Mesodermal cell (in vitro differentiated cells): ENCODE results near the gene GSTT2.

Experiments
- H3K27ac ChIP-seq: 2 replicates; pipeline ENCODE4 v1.7.0; 2013; ENCODE audit warnings: mild to moderate bottlenecking, low read depth, low read length, moderate library complexity; ENCODE audit not compliant: severe bottlenecking
- H3K36me3 ChIP-seq: 2 replicates; pipeline ENCODE4 v1.7.1; 2013; ENCODE audit warnings: mild to moderate bottlenecking, low read length, moderate library complexity; ENCODE audit not compliant: control insufficient read depth, insufficient read depth
- H3K4me1 ChIP-seq: one replicate; pipeline ENCODE4 v1.7.1; 2013; ENCODE audit warnings: mild to moderate bottlenecking, low read length; ENCODE audit not compliant: insufficient read depth, control insufficient read depth, poor library complexity, severe bottlenecking
- H3K4me3 ChIP-seq: 2 replicates; pipeline ENCODE4 v1.7.0; 2013; ENCODE audit warnings: low read length, control low read depth, mild to moderate bottlenecking; ENCODE audit not compliant: insufficient read depth, poor library complexity, severe bottlenecking; ENCODE audit errors: extremely low read depth
- H3K9me3 ChIP-seq: 2 replicates; pipeline ENCODE4 v1.7.1; 2013; ENCODE audit warnings: mild to moderate bottlenecking, low read length, moderate library complexity; ENCODE audit not compliant: control insufficient read depth
- WGBS, 2 experiments: methylation state at CpG; one replicate each; pipeline ENCODE4 v1.1.5; 2013; ENCODE audit warnings: missing lambda C conversion rate in 2 of 2; ENCODE audit not compliant: insufficient coverage in 2 of 2; 5-methylcytosine and 5-hydroxymethylcytosine counted together

Gene GSTT2

DNA sequence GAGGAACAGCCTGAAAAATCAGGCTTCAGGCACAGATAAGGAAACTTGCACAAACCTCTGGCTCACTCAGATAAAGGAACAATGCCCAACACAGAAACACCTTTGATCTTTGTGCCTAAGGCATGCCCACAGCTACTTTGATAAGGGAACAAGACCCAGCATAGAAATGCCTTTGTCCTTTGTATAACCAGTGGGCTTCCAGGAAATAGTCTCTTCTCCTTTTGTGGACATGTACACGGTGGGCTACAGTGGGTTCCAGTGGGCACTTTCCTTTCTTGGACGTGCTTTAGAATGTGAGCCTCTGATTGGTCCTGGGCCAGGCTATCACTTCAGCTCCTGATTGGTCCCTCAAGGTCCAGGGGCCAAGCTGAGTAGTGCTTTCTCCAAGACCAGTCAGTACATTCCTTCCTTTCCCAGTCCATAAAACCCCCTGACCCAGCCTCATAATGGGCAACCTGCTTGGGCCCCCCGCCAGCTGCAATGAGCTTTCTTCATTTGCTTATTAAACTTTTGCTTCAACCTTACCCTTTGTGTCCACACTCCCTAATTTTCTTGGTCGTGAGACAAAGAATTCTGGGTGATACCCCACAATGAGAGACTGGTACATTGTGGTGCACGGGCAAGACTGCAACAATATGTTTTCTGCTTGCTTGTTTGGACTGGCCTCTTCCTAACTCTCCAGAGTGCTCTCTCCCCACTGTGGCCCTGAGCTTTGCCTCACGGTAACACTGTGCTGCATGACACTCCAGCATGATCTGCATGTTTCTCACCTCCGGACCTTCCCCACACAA lies 29.5 kb downstream of the GSTT2 start:
- H3K4me3 ChIP-seq = no peak overlapping the region
- H3K4me1 ChIP-seq = no peaks in the 10 kb centered on the region
- H3K36me3 ChIP-seq = no peaks in the 10 kb centered on the region
- peaks cover 4% of the 10 kb centered on the region for H3K9me3 ChIP-seq
- WGBS, 2 experiments = 90 to 96% methylated on average over 6 to 7 of the region's 7 CpGs
- no peak overlapping the region for H3K27ac ChIP-seq

DNA sequence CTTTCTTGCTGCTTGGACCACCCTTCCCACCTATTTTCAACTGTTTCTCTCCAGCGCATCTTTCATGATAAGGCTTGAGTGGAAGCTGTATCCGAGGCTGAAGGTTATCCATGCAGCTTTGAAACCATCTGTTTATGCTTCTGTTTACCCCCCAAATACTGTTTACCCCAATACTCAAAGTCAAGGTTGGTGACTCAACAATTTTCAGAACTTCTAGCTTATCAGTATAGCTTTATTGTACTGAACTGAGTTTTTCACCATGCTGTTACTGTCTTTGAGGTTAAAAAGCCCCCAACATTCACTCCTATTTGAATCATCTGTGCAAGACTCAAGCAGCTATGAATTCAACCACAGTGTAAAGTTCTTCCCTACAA lies 30.1 kb downstream of the GSTT2 start:
- Histone ChIP-seq H3K27ac (no peak overlapping the region), H3K36me3 (no peaks in the 10 kb centered on the region), H3K4me3 (no peak overlapping the region), H3K4me1 (no peaks in the 10 kb centered on the region), H3K9me3 (peaks cover 4% of the 10 kb centered on the region)
- 93 to 95% methylated on average over 2 of the region's 2 CpGs for WGBS, 2 experiments

DNA sequence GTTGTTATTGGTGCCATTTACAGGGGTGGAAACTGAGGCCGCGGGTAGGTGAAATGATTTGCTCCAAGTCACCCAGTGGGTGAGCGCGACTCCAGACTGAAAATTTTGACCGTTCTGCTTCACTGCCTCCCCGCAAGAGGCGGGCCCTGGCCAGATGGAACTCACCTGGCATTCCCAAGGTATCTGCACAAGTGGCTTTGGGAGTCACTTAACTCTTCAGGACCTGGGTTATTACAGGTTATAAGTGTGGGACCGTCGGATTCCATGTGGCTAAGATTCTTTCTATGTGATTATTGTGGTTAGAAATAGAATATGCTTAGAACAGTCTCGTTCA lies 31.8 kb downstream of the GSTT2 start:
- Histone ChIP-seq H3K36me3 (peaks cover 3% of the 10 kb centered on the region), H3K4me3 (peak overlapping the region; percentile 86), H3K27ac (peak overlapping the region; percentile 71), H3K4me1 (no peaks in the 10 kb centered on the region), H3K9me3 (peaks cover 4% of the 10 kb centered on the region)
- WGBS, 2 experiments = 0 to 2% methylated on average over 9 to 10 of the region's 10 CpGs

DNA sequence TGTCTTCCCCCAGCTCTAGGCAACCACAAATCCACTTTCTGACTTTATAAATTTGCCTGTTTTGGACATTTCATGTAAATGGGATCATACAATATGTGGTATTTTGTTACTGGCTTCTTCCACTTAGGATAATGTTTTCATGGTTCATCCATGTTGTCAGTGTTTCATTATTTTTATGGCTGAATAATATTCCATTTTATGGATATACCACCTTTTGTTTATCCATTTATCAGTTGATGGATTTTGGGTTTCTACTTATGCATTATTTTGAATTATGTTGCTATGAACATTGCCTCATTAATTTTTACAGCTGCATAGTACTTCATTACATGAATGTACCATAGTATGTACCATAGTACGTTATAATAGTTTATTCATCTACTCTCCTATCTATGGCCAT lies 36.2 kb downstream of the GSTT2 start:
- no peaks in the 10 kb centered on the region for H3K4me1 ChIP-seq
- peaks cover 3% of the 10 kb centered on the region for H3K36me3 ChIP-seq
- no peak overlapping the region for H3K4me3 ChIP-seq
- H3K9me3 ChIP-seq = no peaks in the 10 kb centered on the region
- WGBS, 2 experiments = no CpG with 5 or more reads among the region's 1 CpG
- no peak overlapping the region for H3K27ac ChIP-seq

DNA sequence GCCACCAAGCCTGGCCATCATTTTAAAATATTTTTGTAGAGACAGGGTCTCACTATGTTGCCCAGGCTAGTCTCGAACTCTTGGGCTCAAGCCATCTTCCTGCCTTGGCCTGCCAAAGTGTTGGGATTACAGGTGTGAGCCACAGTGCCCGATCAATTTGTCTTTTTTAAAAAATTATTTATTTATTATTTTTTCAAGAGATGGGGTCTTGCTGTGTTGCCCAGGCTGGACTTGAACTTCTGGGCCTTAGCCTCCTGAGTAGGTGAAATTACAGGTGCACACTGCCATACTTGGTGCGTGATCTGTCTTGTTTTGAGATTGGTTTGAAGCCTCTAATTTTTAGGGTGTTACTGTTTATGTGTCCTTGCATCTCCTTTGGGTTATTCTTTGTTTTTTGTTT lies 41.4 kb downstream of the GSTT2 start:
- Histone ChIP-seq H3K9me3 (no peaks in the 10 kb centered on the region), H3K36me3 (peaks cover 9% of the 10 kb centered on the region), H3K4me1 (no peaks in the 10 kb centered on the region), H3K4me3 (no peak overlapping the region), H3K27ac (no peak overlapping the region)
- WGBS, 2 experiments = 100% methylated on average over 1 to 2 of the region's 3 CpGs

DNA sequence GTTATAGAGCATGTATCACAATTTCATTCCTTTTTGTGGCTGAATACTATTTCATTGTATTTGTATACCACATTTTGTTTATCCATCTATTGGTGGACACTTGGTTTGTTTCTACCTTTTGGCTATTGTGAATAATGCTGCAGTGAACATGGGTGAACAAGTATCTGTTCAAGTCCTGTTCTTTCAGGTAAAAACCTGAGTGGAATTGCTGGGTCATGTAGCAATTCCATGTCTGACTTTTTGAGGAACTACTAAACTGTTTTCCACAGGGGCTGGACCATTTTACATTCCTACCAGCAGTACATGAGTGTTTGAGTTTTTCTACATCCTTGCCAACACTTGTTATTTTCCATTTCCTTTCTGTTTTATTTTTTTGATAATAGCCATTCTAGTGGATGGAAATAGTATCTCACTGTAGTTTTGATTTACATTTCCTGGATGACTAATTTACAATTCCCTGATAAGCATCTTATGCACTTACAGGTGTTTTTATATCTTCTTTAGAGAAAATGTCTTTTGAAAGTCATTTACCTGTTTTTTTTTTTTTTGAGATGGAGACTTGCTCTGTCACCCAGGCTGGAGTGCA lies 43.4 kb downstream of the GSTT2 start:
- Histone ChIP-seq H3K4me3 (no peak overlapping the region), H3K9me3 (no peaks in the 10 kb centered on the region), H3K4me1 (no peaks in the 10 kb centered on the region), H3K36me3 (peaks cover 6% of the 10 kb centered on the region), H3K27ac (no peak overlapping the region)

DNA sequence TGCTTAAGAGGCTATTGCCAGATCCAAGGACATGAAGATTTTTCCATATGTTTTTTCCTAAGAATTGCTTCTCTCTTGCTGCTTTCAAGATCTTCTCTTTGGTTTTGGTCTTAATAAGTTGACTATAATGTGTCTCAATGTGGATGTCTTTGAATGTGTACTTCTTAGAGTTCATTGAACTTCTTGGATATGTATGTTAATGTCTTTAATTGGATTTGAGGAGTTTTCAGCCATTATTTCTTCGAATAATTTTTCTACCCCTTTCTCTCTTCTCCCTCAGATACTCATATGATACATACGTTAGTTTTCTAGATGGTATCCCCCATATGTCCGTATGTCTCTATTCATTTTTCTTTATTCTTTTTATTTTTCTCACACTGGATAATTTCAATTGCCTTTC lies 44.4 kb downstream of the GSTT2 start:
- Histone ChIP-seq H3K27ac (no peak overlapping the region), H3K36me3 (peaks cover 6% of the 10 kb centered on the region), H3K4me3 (no peak overlapping the region), H3K9me3 (no peaks in the 10 kb centered on the region), H3K4me1 (no peaks in the 10 kb centered on the region)
- WGBS, 2 experiments = 93 to 100% methylated on average over 2 to 3 of the region's 3 CpGs

DNA sequence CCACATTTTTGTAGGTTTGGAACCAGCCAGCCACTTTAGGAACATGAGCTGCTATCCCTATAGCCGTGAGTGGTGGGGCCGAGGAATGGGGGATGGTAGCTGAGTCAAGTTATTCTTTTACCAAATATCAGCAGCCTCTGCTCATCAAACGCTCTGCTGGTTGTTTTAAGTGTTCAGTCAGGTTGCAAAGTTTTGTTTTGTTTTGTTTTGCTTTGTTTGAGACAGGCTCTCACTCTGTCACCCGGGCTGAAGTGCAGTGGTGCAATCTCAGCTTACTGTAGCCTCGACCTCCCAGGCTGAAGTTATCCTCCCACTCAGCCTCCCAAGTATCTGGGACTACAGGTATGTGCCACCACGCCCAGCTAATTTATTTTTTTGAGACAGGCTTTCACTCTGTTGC lies 45.5 kb downstream of the GSTT2 start:
- Histone ChIP-seq H3K4me3 (no peak overlapping the region), H3K36me3 (peaks cover 6% of the 10 kb centered on the region), H3K4me1 (no peaks in the 10 kb centered on the region), H3K27ac (no peak overlapping the region), H3K9me3 (no peaks in the 10 kb centered on the region)
- 88 to 93% methylated on average over 3 to 4 of the region's 6 CpGs for WGBS, 2 experiments

DNA sequence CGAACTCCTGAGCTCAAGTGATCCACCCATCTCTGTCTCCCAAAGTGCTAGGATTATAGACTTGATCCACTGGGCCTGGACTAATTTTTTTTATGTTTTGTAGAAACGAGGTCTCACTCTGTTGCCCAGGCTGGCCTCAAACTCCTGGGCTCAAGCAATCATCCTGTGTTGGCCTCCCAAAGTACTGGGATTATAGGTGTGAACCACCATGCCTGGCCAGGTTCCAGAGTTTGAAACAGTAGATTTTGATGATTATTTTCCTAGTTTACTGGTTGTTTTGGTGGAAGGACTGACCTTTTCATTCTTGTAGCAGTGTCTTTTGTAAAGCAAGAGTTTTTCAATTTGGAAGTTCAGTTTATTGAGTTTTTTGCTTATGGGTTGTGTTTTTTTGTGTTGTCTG lies 46.1 kb downstream of the GSTT2 start:
- Histone ChIP-seq H3K4me3 (no peak overlapping the region), H3K4me1 (no peaks in the 10 kb centered on the region), H3K36me3 (peaks cover 6% of the 10 kb centered on the region), H3K27ac (no peak overlapping the region), H3K9me3 (no peaks in the 10 kb centered on the region)
- WGBS, 2 experiments = 94 to 95% methylated on average over 2 of the region's 2 CpGs

DNA sequence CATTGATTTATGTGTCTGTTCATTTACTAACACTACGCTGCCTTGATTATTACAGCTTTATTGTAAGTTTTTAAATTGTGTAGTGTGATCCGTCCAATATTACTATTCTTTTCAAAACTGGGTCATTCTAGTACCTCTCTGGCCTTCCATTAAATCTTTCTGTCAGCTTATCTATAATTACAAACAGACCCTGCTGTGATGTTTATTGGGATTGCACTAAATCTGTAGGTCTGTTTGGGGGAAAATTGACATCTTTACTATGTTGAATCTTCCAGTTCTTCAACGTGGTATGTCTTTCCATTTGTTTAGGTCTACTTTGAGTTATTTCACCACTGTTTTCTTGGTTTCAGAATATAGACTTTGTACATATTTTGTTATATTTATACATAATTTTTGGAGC lies 46.8 kb downstream of the GSTT2 start:
- H3K9me3 ChIP-seq = no peaks in the 10 kb centered on the region
- no peak overlapping the region for H3K4me3 ChIP-seq
- WGBS, 2 experiments = 100% methylated on average over 1 of the region's 3 CpGs; no CpG with 5 or more reads in 1 of the 2 experiments
- H3K36me3 ChIP-seq = peaks cover 6% of the 10 kb centered on the region
- no peaks in the 10 kb centered on the region for H3K4me1 ChIP-seq
- H3K27ac ChIP-seq = no peak overlapping the region

DNA sequence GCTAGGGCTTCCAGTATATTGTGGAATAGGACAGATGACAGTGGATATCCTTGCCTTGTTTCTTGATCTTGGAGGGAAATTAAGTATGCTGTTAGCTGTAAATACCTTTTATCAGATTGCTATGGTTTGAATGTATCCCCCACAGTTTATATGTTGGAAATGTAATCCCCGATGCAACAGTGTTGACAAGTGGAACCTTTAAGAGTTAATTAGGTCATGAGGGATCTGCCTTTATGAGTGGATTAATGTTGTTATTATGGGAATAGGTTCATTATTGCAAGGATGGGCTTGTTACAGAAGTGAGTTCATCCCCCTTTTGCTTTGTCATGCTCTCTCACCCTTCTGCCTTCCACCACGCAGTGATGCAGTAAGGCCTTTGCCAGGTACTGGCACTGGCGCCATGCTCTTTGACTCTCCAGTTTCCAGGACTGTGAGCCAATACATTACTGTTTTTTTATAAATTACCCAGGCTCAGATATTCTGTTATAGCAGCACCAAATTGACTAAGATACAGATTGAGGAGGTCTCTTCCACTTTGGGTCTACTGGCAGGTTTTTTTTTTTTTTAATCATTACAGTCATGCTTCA lies 47.5 kb downstream of the GSTT2 start:
- H3K4me1 ChIP-seq = no peaks in the 10 kb centered on the region
- WGBS, 2 experiments = 93 to 94% methylated on average over 3 of the region's 3 CpGs
- H3K27ac ChIP-seq = no peak overlapping the region
- H3K4me3 ChIP-seq = no peak overlapping the region
- H3K36me3 ChIP-seq = peaks cover 6% of the 10 kb centered on the region
- no peaks in the 10 kb centered on the region for H3K9me3 ChIP-seq
